Measurements from ENCODE around the gene POU6F2. TPM values are rescaled to one million over a fixed set of nuclear protein-coding genes. Genes with fewer than 3 reads are reported as not detected.
"Not testable (repeated sequence)": the region's sequence is repeated elsewhere in the genome, so short reads cannot be mapped to it uniquely, and the experiment has no call there.

The POU6F2 gene
- total and polyA plus RNA-seq, 2 experiments from 2014 or later, result 7.2 to 7.3 TPM

- TF ChIP-seq ZNF462 (CRISPR knock-in tag; IDR thresholded peaks at IDR 0.05) (no peak), ETS1 (IDR thresholded peaks at IDR 0.05) (no peak)
Measured at GRCh38 chr7:39321909-39322498, 344.3 kb downstream of the POU6F2 start (continued).

GRCh38 chr7:39324139-39324760 lies 346.5 kb downstream of the POU6F2 start:
- Mint-ChIP-seq H3K27me3 (ENCODE audit: insufficient read depth, low read depth, poor library complexity) (no peaks in the 10 kb centered on the region), H3K27ac (no peak overlapping the region), H3K9me3 (peaks cover 14% of the 10 kb centered on the region), H3K36me3 (ENCODE audit: low read depth) (peaks cover 12% of the 10 kb centered on the region), H3K4me1 (peaks cover 15% of the 10 kb centered on the region), H3K4me3 (no peak overlapping the region)
- Histone ChIP-seq H3K9me2 (ENCODE audit: insufficient read depth) (peaks cover 3% of the 10 kb centered on the region; the same call in 1 of the 2 replicates), H3K79me2 (replicated peaks; ENCODE audit: insufficient read depth) (no peaks in the 10 kb centered on the region), H3F3A (replicated peaks; ENCODE audit: low read depth) (no peaks in the 10 kb centered on the region), H2AFZ (no peak overlapping the region), H4K20me1 (replicated peaks; ENCODE audit: insufficient read depth) (no peaks in the 10 kb centered on the region), H3K4me2 (no peak overlapping the region), H3K27ac (ENCODE audit: low read depth) (no peak overlapping the region), H3K4me1 (ENCODE audit: insufficient read depth) (peaks cover 23% of the 10 kb centered on the region), H3K4me3 (no peak overlapping the region), H3K27me3 (ENCODE audit: insufficient read depth) (no peaks in the 10 kb centered on the region), H3K36me3 (ENCODE audit: insufficient read depth) (no peaks in the 10 kb centered on the region)
- ATAC-seq (no peak), DNase-seq (ENCODE audit: low spot score) (no peak)
- TF ChIP-seq ZNF114 (CRISPR knock-in tag; IDR thresholded peaks at IDR 0.05), result no peak
- TF ChIP-seq, protein P1, sequence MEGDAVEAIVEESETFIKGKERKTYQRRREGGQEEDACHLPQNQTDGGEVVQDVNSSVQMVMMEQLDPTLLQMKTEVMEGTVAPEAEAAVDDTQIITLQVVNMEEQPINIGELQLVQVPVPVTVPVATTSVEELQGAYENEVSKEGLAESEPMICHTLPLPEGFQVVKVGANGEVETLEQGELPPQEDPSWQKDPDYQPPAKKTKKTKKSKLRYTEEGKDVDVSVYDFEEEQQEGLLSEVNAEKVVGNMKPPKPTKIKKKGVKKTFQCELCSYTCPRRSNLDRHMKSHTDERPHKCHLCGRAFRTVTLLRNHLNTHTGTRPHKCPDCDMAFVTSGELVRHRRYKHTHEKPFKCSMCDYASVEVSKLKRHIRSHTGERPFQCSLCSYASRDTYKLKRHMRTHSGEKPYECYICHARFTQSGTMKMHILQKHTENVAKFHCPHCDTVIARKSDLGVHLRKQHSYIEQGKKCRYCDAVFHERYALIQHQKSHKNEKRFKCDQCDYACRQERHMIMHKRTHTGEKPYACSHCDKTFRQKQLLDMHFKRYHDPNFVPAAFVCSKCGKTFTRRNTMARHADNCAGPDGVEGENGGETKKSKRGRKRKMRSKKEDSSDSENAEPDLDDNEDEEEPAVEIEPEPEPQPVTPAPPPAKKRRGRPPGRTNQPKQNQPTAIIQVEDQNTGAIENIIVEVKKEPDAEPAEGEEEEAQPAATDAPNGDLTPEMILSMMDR (conservative IDR thresholded peaks at IDR 0.05; ENCODE audit: low read depth in 2 of 2), result no peak

- not testable (repeated sequence) for H3K36me3 Mint-ChIP-seq (ENCODE audit: low read depth); H3K9me2 ChIP-seq (ENCODE audit: insufficient read depth); H3K27me3 ChIP-seq (ENCODE audit: insufficient read depth); ATAC-seq; H3K9me3 Mint-ChIP-seq; DNase-seq (ENCODE audit: low spot score); H4K20me1 ChIP-seq (replicated peaks; ENCODE audit: insufficient read depth); H3K4me2 ChIP-seq; H3F3A ChIP-seq (replicated peaks; ENCODE audit: low read depth); H2AFZ ChIP-seq; H3K4me3 ChIP-seq; H3K27me3 Mint-ChIP-seq (ENCODE audit: insufficient read depth, low read depth, poor library complexity); H3K79me2 ChIP-seq (replicated peaks; ENCODE audit: insufficient read depth); H3K36me3 ChIP-seq (ENCODE audit: insufficient read depth); H3K27ac ChIP-seq (ENCODE audit: low read depth); H3K4me3 Mint-ChIP-seq; H3K27ac Mint-ChIP-seq
- peaks cover 33% of the 10 kb centered on the region for H3K4me1 ChIP-seq (ENCODE audit: insufficient read depth)
- H3K4me1 Mint-ChIP-seq, result peaks cover 38% of the 10 kb centered on the region
Measured at GRCh38 chr7:39331607-39332006, 353.9 kb downstream of the POU6F2 start.

All from GM23338 (cell line).